ENCODE data around the gene NUP93.

- no peak for TF ChIP-seq CTCF (IDR thresholded peaks at IDR 0.05; ENCODE audit: poor library complexity, severe bottlenecking)
- no peak for TF ChIP-seq RAD21 (conservative IDR thresholded peaks at IDR 0.05)
- TF ChIP-seq POLR2AphosphoS5 (IDR thresholded peaks at IDR 0.05) = no peak
- TF ChIP-seq TAF1 (IDR thresholded peaks at IDR 0.05; ENCODE audit: low read depth) = no peak
- TF ChIP-seq SMC3 (conservative IDR thresholded peaks at IDR 0.05; ENCODE audit: poor library complexity) = no peak
- no peak for TF ChIP-seq REST (IDR thresholded peaks at IDR 0.05; ENCODE audit: borderline replicate concordance)
- TF ChIP-seq EP300 (conservative IDR thresholded peaks at IDR 0.05; ENCODE audit: poor library complexity, severe bottlenecking) = no peak
- TF ChIP-seq EZH2 (IDR thresholded peaks at IDR 0.05; ENCODE audit: borderline replicate concordance, insufficient read depth, low read length, poor library complexity, severe bottlenecking) = no peak
Observed at GRCh38 chr16:56882077-56882800, 152.3 kb downstream of the NUP93 start.
